A172 (cell line): ENCODE results near the gene BAIAP2. TPM values are rescaled to one million over a fixed set of nuclear protein-coding genes. Genes with fewer than 3 reads are reported as not detected.

Experiments
- DNase-seq: peaks from one replicate; pipeline ENCODE4 v3.0.0-alpha.2; 2015; ENCODE audit warnings: low spot score
- total RNA-seq: library from RNA; depleted of rRNA; stranded (reverse); fragments of >200 nt; shearing (Covaris generic); gene quantifications from 2 replicates; pipeline ENCODE4 v1.2.3, GENCODE V29; 2014

Gene BAIAP2
- total RNA-seq, 1 experiment from 2014 or later = 89.5 TPM

DNA sequence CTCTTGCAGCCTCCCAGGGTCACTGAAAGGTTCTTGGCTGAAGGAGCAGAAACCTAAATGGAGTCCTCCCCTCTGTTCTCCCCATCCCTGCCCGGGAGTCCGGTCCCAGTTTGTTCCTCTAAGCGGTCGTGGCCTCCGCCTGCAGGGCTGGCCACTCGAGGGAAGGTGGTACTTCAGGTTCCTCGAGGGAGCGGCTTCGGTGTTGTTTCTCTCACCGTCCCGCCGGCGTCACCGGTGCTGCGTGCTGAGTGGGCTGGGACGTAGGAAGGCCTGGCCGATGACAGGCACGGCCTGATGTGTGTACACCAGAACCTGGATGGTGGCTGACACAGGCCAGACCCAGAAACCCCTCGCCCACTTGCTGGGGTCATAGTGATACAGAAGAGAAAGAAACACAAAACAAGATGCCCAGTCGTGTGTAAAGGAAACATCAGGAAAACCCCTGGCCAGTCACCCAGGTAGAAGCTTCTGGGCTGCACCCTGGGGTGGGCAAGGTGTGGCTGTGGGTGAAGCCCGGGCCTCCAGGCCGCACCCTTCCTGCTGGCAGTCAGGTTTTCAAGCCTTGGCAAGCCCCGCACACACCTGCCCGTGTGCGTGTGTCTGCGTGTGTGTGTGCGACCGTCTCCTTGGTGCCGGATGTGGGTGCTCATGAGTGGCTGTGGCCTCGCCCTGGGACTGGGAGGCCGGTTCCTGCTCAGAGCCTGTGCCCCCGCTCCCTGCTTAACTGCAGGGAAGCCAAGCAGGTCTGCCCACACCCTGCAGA, 52.0 kb downstream of the BAIAP2 start:
- DNase-seq = no peak

DNA sequence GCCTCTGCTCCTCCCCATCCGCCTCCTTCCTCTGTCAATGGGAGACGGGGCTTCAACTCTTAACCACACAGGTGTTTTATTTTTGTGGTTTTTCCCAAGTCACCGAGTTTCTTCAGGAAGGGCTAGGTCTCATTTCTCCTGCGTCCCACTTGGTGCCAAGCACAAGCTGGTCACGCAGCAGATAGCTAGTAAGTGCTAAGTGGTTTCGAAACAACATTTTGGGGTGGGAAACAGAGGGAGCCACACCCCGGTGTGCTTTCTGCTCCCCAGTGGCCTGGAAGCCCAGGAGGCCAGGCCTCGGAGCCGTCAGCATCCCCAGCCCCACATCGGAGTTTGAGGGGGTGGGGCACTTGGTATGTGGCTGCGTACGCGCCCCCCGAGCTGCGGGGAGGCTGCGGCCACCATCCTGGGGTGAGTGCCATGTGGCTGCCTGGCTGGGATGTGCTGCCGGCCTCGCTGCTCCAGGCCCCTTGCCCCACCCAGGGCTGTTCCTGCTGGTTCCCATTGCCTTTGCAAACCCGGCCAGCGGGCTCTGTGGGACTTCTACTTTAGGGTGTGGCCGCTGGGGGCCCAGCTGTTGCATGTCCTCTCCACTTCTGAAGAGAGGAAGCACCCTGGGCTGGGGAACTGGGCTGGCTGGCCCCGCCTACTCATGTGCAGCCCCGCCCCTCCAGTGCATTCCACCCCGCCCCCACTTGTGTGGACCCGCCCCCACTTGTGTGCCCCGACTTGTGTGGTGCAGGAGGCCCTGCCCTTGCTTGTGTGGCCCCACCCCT, 55.6 kb downstream of the BAIAP2 start:
- peak; percentile 66 for DNase-seq

DNA sequence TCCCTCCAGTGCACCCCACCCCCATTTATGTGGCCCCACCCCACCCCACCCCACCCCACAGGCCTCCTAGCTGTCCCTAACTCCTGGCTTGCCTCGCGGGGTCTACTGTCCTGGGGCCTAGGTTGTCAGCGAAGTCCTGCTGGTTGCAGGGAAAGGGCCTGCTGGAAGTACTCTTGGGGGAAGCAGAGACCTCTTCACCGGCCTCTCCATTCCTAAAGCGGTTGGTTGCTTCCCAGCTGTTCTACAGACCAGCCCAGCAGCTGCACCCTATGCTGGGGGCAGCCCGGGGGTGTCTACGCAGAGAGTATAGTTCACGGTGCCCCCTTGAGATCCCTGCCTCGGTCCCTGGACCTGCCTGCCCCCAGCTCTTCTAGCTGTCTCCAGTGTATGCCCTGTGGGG, 56.2 kb downstream of the BAIAP2 start:
- DNase-seq = no peak

DNA sequence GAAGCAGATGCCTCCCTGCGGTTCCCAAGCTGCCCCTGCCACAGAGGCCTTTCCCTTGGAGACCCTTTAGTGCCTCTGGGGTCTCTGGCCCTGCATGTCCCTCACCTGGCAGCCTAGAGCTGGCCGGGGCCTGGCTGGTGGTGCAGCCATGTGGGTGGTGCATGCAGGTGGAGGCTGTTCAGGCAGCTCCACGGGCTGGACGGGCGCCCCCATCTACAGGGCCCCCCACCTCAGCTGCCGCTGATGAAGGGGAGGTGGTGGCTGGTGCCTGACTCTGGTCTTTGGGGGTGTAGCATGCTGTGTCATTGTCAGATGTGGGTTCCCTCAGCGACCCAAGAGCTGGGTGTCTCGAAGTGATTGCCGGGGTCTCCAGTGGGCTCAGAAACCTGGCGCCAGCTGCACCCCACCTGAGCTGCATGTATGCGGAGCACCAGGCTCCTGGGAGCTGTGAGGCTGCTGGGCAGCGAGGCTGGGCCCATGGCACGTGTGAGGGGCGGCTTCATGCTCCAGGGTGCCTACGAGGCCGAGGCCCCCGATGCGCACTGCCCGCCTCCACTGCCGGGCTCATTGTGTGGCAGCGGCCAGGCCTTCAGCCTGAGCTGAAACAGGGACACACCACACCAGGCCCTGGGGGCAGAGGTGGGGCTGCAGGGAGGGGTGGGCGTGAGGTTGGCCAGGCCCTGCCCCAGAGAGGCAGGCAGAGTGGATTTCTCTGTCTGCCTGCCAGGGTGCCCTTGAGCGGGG, 57.0 kb downstream of the BAIAP2 start:
- no peak for DNase-seq

DNA sequence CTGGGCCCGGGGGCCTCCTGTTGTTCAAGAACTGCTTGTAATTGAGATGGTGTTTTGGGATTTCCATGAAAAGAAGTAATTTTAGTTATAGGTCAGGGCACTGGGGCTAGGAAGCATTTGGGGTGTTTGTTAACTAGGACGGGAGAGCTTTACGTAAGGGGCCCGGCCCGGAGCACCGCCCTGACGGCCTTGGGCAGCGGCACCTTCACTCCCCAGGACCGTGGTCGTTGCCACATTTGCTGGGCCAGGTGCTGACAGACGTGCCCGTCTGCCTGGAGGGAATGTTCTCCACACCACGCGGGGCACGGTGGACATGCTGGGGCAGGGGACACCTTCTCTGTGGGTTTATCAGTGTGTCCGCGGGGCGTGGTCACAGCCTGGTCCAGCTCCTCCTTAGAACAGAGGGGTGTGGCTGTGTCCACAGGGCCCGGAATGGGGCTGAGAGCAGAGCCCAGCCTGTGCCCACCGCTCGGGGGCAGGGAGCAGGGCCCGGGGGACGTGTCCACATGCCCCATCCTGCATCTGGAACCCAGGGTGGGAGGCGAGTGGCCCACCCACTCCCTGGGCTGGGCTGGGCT, 57.7 kb downstream of the BAIAP2 start:
- DNase-seq = no peak

DNA sequence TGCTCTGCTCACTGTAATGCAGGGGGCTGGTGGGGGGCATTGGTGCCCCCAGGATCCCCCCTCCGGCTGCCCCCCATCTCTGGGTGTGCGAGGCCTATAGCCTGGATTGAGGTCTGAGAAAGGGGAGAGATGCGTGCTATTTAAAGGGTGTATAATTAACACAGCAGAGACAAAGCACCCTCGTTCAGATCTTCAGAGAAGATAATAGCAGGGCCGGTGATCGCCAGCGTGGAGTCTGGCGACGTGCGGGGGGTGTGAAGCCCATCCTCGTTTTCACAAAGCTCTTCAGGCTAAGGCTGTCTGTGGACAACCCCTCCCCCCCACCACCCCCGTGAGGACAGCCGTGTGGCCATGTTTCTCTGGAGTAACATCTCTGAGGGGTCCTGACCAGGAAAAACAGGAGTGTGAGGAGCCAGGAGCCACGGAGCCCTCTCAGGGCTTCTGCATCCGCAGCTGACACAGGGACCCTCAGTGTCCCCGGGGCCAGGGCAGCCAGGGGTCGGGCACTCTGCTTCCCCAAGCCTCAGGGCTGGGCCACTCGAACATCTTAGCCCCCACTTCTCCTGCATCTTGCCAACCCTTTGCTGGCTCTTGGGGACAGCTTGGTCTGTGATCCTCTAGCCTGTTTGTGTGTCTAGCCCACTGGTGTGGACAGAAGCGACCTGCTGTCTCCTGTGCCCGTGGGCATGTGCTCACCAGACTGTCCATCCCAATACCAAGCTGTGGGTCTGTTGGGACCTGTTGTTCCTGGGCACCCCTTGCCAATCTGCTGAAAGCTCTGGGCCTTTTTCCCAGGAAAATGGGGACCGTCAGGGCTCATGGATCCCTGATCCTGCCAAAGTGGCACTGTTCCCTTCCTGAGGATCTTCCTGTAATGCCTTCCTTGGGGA, 58.9 kb downstream of the BAIAP2 start:
- no peak for DNase-seq

DNA sequence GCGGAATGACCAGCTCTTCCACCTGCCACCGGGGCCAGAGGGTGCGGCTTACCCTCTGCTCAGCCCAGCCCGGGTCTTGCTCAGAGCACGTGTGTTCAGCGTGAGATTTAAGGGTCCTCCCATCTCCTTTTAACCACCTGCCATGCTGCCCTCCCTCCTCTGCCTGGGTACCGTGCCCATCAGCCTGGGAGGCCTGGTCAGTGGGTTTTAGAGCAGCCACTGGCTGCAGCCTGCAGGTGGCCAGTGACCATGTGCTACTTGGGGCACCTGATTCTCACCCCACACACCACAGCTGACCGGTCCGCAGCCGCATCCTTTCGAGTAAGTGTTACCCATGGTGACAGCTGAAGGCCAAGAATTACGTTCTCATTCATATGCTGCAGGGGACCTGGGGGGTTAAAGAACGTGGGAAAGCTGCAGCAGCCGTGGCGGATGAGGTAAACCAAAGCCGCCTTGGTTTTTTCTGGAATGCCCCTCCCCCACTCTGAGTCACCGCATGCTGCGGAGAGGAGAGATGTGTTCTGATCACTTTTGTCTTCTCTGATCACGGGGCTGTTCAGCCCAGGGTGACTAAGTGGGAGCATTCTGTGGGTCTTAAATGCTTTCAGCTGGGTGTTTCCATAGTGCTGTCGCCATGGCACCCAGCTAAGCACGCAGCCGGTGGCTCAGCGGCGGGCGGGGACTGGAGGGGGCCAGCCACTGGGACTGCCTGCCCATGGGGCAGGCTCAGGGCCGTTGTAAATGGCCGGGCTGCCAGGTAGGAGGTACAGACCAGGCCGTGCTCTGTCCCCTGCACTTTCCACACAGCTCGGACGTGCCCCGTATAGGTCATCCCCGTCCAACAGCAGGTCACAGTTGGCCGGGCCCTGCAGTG, 59.8 kb downstream of the BAIAP2 start:
- peak; percentile 100 for DNase-seq

DNA sequence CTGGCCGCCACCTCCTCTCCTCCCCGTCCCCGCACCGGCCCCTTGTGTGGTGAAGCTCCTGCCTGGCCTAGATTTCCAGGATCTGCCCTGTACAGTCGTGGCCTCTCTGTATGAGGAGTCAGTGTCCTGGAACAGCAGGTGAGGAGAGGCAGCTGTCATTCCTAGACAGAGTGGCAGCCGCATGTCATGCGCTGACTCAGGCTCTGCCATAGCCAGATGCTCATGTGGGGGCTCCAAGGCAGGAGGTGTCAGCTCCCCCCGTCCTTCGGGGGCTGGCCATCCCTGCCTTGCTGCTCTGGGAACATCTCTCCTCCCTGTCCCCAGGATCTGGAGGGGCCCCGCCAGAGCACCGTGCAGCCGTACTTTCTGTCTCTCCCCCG, 60.4 kb downstream of the BAIAP2 start:
- no peak for DNase-seq

DNA sequence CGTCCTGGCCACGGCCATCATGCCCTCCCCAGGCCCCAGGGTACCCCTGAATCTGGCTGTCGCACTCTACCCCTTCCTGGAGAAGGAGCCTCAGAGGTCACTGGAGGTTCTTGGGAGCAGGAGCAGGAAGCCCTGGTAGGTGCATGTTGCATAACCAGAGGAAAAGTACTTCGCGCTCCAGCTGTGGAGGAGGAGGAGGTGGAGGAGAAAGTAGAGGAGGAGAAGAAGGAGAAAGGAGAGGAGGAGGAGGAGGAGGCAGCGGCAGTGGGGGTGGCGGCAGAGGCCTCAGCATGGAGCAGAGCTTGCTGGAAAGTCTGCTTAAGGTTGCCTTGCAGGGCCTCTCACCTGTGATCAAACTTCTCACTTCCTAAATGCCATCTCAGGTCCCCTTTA, 61.8 kb downstream of the BAIAP2 start:
- peak; percentile 41 for DNase-seq

DNA sequence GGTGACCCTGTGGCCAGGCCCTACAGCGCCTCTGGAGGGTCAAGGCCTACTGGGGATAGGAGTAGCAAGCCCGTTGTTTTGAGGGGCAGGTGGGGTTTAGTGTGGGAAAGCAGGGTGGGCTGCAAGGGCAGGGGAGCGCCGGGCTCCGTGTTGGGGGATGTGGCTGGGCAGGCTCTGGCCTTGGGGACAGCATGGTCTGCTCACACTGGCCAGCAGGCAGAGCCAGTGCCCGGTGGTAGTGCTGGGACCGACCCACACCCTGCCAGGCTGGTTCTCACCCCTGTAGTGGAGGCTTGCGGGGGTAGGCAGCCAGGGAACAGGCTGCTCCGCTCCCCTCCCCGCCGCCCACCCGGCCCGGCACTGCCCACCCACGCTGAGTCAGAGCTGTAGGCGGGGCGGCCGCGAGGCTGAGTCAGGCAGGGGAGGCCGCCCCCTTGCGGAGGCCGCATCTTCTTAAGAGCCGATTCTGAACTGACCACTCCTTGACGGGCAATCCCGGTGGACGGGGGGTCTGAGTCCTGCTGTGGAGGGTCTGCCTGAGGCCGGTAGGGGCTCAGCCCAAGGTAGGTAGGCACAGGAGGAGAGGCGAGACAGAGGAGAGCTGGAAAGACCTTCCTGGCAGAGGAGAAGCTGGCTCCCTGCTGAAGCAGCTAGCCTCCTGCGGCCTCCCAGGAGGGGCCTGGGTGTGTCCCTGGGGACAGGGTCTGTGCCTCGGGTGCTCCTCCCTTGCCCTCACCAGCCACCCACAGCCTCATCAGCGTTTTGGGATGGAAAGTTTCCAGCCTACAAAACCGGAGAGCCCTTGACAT, 62.4 kb downstream of the BAIAP2 start:
- DNase-seq = peak; percentile 86

DNA sequence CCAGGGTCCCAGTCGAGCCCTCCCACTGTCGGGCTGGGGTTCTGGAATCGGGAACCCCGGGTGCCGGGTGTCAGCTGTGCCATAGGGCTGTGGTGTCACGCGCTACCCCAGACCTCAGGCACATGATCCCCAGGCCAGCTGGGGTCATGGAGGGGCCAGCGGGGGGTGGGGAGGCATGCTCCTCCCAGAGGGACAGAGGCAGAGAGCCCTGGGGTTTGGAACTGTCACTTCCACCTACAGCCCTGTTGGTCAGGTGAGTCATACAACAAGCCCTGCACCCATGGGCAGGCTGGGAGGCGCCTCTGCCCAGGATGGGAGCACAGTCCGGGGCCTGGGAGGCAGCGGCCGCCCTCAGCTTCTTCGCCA, 63.0 kb downstream of the BAIAP2 start:
- peak; percentile 95 for DNase-seq

DNA sequence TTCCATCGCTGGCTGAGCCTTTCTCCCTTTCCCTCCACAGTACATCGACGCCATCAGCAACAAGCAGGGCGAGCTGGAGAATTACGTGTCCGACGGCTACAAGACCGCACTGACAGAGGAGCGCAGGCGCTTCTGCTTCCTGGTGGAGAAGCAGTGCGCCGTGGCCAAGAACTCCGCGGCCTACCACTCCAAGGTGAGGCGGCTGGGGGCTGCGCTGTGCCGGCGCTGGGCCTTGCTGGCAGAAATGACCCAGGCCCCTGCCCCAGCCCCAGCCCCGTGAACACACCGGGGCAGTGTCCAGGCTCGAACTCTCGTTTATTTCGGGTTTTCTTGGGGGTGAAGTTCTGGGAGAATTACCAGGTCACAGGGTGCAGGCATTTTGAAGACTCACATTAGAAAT, 64.9 kb downstream of the BAIAP2 start:
- no peak for DNase-seq

DNA sequence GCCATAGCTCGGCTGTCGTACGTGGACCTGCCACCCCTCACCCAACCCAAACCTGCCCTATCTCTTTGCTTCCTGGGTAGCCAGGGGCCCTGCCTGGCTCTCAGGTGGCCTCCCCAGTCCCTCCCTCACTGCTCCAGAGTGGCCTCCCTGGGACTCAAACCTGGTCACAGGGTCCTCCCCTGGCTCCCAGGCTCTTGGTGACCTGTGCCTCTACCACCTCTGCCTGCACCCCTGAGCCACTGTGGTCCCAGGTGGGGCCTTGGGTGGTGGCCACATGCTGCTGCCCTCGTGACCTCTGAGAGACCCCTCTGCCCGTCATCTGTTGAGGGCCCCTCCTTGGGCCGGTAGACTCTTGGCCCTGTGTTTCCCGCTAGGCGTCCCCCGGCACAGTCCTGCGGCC, 65.7 kb downstream of the BAIAP2 start:
- DNase-seq = no peak

DNA sequence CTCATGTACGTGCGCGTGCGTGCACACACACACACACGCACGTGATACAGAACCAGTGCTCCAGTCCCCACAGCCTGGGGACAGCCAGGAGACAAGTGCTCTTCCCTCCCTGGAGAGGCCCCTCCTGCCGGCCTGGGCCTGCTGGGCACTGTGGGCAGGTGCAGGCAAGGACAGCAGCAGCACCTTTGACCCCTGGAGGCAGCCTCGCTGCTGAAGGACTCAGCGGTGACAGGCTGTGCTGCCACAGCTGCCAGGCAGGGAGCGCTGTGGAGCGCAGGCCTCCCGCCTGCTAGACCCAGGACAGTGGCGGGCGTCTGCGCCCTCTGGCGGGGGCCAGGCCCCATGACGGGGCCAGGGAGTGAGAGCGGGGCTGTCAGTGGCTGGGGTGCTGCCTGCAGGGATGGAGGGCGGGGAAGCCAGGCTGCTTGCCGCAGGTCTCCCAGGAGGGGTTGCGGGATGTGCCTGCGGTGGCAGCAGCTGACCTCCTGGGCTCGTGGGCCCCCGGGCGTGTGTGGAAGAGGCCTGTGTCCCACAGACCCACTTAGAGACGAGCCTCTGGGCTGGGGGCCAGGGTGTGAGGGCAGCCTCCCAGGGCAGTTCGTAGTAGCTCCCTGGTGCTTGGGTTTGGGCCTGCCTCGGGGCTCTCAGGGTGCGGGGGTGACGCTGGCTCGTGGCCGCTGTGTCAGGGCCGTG, 66.8 kb downstream of the BAIAP2 start:
- peak; percentile 66 for DNase-seq

DNA sequence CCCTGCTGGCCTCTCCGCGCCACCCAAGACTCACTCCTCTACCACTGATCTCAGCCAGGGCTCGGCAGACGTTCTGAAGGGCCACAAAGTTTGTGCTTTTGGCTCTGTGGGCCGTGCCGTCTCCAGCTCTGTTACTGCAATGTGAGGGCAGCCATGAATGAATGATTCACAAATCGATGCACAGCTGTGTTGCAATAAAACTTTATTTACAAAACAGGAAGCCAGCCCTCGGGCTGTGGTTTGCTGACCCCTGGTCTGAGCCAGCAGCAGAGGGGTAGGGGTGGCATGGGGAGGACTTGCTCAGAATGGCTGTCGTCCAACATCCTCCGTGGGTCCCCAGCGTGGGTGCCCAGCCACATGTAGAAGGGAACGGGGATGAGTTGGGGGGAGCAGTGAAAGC, 67.4 kb downstream of the BAIAP2 start:
- no peak for DNase-seq

DNA sequence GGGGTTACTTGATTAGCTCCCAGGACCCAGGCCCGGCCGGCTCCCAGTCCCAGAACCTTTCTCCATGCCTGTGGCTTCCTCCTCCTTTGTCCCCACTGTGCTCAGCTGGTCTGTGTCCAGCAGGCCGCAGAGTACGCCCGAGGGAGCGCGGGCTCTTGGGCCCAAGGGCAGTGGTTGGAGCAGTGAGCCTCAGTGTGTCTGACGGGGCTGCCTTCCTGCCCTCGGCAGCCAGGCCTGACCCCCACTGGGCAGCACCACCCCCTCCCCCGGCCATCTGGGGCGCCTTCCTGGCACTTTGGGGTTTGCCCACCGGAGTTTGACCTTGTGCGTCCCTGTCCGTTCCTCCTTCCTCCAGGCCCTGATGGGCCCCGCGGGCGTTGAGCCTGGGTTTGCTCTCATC, 67.9 kb downstream of the BAIAP2 start:
- no peak for DNase-seq

DNA sequence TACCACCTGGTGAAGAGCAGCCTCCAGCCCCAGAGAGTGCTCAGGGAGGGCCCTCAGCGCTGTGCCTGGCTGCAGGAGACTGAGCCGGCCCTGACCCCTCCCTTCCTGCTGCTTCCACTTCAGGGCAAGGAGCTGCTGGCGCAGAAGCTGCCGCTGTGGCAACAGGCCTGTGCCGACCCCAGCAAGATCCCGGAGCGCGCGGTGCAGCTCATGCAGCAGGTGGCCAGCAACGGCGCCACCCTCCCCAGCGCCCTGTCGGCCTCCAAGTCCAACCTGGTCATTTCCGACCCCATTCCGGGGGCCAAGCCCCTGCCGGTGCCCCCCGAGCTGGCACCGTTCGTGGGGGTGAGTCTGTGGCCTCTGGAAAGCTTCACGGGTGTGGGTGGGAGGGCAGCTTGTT, 68.4 kb downstream of the BAIAP2 start:
- DNase-seq = no peak

DNA sequence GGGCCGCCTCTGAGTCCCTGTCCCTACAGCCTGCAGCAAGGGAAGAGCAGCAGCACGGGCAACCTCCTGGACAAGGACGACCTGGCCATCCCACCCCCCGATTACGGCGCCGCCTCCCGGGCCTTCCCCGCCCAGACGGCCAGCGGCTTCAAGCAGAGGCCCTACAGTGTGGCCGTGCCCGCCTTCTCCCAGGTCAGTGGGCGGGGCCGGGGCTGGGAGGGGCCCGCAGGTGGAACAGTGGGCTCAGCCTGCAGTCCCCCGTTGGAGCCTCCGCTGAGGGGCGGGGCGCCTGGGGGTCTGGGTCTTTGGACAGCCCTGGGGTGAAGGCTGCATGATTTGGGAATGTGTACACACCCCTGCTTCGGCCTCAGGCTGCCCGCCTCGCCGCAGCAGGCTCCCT, 71.8 kb downstream of the BAIAP2 start:
- DNase-seq = no peak

DNA sequence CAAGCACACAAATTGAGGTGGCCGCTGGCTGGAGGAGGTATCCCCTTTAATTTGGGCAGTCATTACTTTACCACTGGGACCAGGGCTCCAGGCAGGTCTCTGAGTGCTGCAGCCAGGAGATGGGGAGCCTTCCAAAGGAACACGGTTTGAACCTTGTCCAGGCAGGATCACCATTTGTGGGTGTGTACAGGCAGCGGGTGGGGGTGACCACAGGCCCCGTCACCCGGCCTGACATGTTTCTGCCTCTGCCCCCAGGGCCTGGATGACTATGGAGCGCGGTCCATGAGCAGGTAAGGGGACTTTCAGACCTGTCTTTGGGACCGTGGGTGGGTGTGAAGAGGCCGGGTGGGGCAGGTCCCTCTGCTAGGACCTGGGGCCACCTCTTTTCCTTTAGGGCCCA, 73.3 kb downstream of the BAIAP2 start:
- DNase-seq = no peak
